WTC11 (cell line): ENCODE data around the gene CLK2.

Experiments
- CTCF ChIP-seq: fragments of 200-600 bp; IDR thresholded peaks from 2 replicates; pipeline ENCODE4 v1.8.0; 2022; ENCODE audit warnings: antibody characterized with exemption
- GABPB1 ChIP-seq: sonication (generic); formaldehyde crosslinking; IDR thresholded peaks from 2 replicates; pipeline ENCODE4 v1.8.1; 2023; ENCODE audit warnings: mild to moderate bottlenecking, missing genetic modification reagents
- NR1H2 ChIP-seq: sonication (generic); formaldehyde crosslinking; IDR thresholded peaks from 2 replicates; pipeline ENCODE4 v1.9.0; 2021; ENCODE audit warnings: mild to moderate bottlenecking, moderate library complexity, missing genetic modification reagents
- ZNF121 ChIP-seq: sonication (generic); formaldehyde crosslinking; IDR thresholded peaks from 2 replicates; pipeline ENCODE4 v1.8.0; 2023; ENCODE audit warnings: missing genetic modification reagents
- ZNF138 ChIP-seq: sonication (generic); formaldehyde crosslinking; conservative IDR thresholded peaks from 2 replicates; pipeline ENCODE4 v1.8.1; 2022; ENCODE audit warnings: mild to moderate bottlenecking, moderate library complexity, missing genetic modification reagents
- ZNF263 ChIP-seq: sonication (generic); formaldehyde crosslinking; IDR thresholded peaks from 2 replicates; pipeline ENCODE4 v1.8.1; 2022; ENCODE audit warnings: low read depth, mild to moderate bottlenecking, moderate library complexity, missing genetic modification reagents
- ZNF416 ChIP-seq: fragments of 250-450 bp; sonication (Bioruptor Pico); IDR thresholded peaks from 2 replicates; pipeline ENCODE4 v1.9.0; 2021; ENCODE audit warnings: mild to moderate bottlenecking, inconsistent platforms
- TF ChIP-seq, protein P1 (sequence below): sonication (generic); formaldehyde crosslinking; IDR thresholded peaks from 2 replicates; pipeline ENCODE4 v1.8.0; 2022; ENCODE audit warnings: mild to moderate bottlenecking, missing genetic modification reagents
- TF ChIP-seq, protein P2 (sequence below): sonication (generic); formaldehyde crosslinking; IDR thresholded peaks from 2 replicates; pipeline ENCODE4 v1.8.1; 2023; ENCODE audit warnings: mild to moderate bottlenecking, missing genetic modification reagents, borderline replicate concordance

DNA sequence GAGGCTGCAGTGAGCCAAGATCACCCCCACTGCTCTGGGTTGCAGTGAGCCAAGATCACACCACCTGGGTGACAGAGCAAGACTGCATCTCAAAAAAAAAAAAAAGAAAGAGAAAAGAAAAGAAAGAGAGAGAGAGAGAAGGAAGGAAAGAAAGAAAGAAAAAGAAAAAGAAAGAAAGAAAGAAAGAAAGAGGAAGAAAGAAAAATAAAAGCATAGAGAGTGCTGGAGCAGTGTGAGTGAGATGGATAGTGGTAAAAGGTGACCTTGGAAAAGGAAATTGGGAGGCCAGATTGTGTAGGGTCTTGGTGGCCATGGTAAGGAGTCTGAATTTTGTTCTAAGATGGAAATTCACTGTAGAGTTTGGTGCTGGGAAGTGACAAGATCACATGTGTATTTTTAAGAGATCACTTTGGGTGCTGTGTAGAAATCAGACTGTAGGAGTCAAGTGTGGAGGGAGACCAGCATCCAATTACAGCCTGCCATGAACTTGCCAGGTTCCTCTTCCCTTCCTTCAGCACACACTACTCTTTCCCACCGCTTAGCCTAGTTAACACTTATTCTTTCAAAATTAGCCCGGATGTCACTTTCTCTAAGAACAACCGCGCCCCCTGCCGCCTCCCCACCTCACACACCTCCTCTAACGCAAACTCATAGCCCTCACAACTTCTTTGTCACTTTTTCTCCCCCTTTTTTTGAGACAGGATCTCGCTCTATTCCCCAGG, 47.0 kb downstream of the CLK2 start:
- TF ChIP-seq NR1H2 (CRISPR knock-in tag) = no peak
- TF ChIP-seq CTCF = peak; percentile 24; the same call in 1 of the 2 replicates
- TF ChIP-seq GABPB1 = no peak
- no peak for TF ChIP-seq ZNF138 (CRISPR knock-in tag)
- TF ChIP-seq, protein P1, sequence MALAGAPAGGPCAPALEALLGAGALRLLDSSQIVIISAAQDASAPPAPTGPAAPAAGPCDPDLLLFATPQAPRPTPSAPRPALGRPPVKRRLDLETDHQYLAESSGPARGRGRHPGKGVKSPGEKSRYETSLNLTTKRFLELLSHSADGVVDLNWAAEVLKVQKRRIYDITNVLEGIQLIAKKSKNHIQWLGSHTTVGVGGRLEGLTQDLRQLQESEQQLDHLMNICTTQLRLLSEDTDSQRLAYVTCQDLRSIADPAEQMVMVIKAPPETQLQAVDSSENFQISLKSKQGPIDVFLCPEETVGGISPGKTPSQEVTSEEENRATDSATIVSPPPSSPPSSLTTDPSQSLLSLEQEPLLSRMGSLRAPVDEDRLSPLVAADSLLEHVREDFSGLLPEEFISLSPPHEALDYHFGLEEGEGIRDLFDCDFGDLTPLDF = no peak
- TF ChIP-seq ZNF121 = no peak
- TF ChIP-seq, protein P2, sequence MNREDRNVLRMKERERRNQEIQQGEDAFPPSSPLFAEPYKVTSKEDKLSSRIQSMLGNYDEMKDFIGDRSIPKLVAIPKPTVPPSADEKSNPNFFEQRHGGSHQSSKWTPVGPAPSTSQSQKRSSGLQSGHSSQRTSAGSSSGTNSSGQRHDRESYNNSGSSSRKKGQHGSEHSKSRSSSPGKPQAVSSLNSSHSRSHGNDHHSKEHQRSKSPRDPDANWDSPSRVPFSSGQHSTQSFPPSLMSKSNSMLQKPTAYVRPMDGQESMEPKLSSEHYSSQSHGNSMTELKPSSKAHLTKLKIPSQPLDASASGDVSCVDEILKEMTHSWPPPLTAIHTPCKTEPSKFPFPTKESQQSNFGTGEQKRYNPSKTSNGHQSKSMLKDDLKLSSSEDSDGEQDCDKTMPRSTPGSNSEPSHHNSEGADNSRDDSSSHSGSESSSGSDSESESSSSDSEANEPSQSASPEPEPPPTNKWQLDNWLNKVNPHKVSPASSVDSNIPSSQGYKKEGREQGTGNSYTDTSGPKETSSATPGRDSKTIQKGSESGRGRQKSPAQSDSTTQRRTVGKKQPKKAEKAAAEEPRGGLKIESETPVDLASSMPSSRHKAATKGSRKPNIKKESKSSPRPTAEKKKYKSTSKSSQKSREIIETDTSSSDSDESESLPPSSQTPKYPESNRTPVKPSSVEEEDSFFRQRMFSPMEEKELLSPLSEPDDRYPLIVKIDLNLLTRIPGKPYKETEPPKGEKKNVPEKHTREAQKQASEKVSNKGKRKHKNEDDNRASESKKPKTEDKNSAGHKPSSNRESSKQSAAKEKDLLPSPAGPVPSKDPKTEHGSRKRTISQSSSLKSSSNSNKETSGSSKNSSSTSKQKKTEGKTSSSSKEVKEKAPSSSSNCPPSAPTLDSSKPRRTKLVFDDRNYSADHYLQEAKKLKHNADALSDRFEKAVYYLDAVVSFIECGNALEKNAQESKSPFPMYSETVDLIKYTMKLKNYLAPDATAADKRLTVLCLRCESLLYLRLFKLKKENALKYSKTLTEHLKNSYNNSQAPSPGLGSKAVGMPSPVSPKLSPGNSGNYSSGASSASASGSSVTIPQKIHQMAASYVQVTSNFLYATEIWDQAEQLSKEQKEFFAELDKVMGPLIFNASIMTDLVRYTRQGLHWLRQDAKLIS = no peak
- no peak for TF ChIP-seq ZNF416 (CRISPR knock-in tag)
- TF ChIP-seq ZNF263 (CRISPR knock-in tag) = no peak
